Activated naive CD4-positive, alpha-beta T cell treated with anti-CD3 and anti-CD28 coated beads, Interleukin-2, amount 50 U/mL, for 24 hours (primary cell): ENCODE measurements around the gene PTPN1.
"Not testable (repeated sequence)": the region's sequence is repeated elsewhere in the genome, so short reads cannot be mapped to it uniquely, and the experiment has no call there.

Experiments
- H3K27ac Mint-ChIP-seq: one replicate; pipeline ENCODE4 v1.8.0; 2021; ENCODE audit warnings: mild to moderate bottlenecking, mixed read lengths
- H3K27me3 Mint-ChIP-seq: one replicate; pipeline ENCODE4 v1.8.0; 2021; ENCODE audit warnings: mixed read lengths
- H3K36me3 Mint-ChIP-seq: one replicate; pipeline ENCODE4 v1.8.0; 2021; ENCODE audit warnings: mixed read lengths
- H3K4me1 Mint-ChIP-seq: one replicate; pipeline ENCODE4 v1.8.0; 2021; ENCODE audit warnings: mixed read lengths
- H3K4me3 Mint-ChIP-seq: one replicate; pipeline ENCODE4 v1.8.0; 2021; ENCODE audit warnings: mild to moderate bottlenecking, mixed read lengths
- H3K9me3 Mint-ChIP-seq: one replicate; pipeline ENCODE4 v1.8.0; 2021; ENCODE audit warnings: mixed read lengths

Gene PTPN1

GRCh38 chr20:50498071-50498776, 12.0 kb upstream of the PTPN1 start:
- Mint-ChIP-seq H3K4me3 (no peak overlapping the region), H3K36me3 (no peaks in the 10 kb centered on the region), H3K27ac (no peak overlapping the region), H3K9me3 (no peaks in the 10 kb centered on the region), H3K27me3 (no peaks in the 10 kb centered on the region), H3K4me1 (peaks cover 7% of the 10 kb centered on the region)

GRCh38 chr20:50499938-50500337, 10.2 kb upstream of the PTPN1 start:
- Mint-ChIP-seq H3K4me1 (peaks cover 10% of the 10 kb centered on the region), H3K36me3 (no peaks in the 10 kb centered on the region), H3K27ac (no peak overlapping the region), H3K4me3 (no peak overlapping the region), H3K27me3 (no peaks in the 10 kb centered on the region), H3K9me3 (no peaks in the 10 kb centered on the region)

GRCh38 chr20:50501972-50502745, 8.0 kb upstream of the PTPN1 start:
- H3K27ac Mint-ChIP-seq = no peak overlapping the region
- peaks cover 10% of the 10 kb centered on the region for H3K4me1 Mint-ChIP-seq
- no peaks in the 10 kb centered on the region for H3K36me3 Mint-ChIP-seq

GRCh38 chr20:50504231-50504823, 5.9 kb upstream of the PTPN1 start:
- no peak overlapping the region for H3K4me3 Mint-ChIP-seq
- no peaks in the 10 kb centered on the region for H3K36me3 Mint-ChIP-seq
- peaks cover 10% of the 10 kb centered on the region for H3K4me1 Mint-ChIP-seq
- no peaks in the 10 kb centered on the region for H3K9me3 Mint-ChIP-seq
- no peaks in the 10 kb centered on the region for H3K27me3 Mint-ChIP-seq
- peak overlapping the region; percentile 19 for H3K27ac Mint-ChIP-seq

More at GRCh38 chr20:50501972-50502745, 8.0 kb upstream of the PTPN1 start:
- Mint-ChIP-seq H3K9me3 (no peaks in the 10 kb centered on the region), H3K4me3 (no peak overlapping the region), H3K27me3 (no peaks in the 10 kb centered on the region)

GRCh38 chr20:50506270-50506579, 4.0 kb upstream of the PTPN1 start:
- Mint-ChIP-seq H3K9me3 (no peaks in the 10 kb centered on the region), H3K27me3 (no peaks in the 10 kb centered on the region), H3K4me1 (peaks cover 18% of the 10 kb centered on the region), H3K27ac (no peak overlapping the region), H3K36me3 (peaks cover 2% of the 10 kb centered on the region), H3K4me3 (no peak overlapping the region)

- not testable (repeated sequence) for H3K9me3 Mint-ChIP-seq, H3K27ac Mint-ChIP-seq, H3K4me3 Mint-ChIP-seq, H3K36me3 Mint-ChIP-seq, H3K27me3 Mint-ChIP-seq
- H3K4me1 Mint-ChIP-seq = peaks cover 33% of the 10 kb centered on the region
These were observed 2.4 kb upstream of the PTPN1 start for GRCh38 chr20:50507745-50508144.

GRCh38 chr20:50508171-50508755, 1.9 kb upstream of the PTPN1 start:
- Mint-ChIP-seq H3K27ac (no peak overlapping the region), H3K36me3 (peaks cover 2% of the 10 kb centered on the region), H3K4me3 (no peak overlapping the region), H3K4me1 (peaks cover 38% of the 10 kb centered on the region), H3K27me3 (no peaks in the 10 kb centered on the region), H3K9me3 (no peaks in the 10 kb centered on the region)

- Mint-ChIP-seq H3K36me3 (peaks cover 3% of the 10 kb centered on the region), H3K27me3 (no peaks in the 10 kb centered on the region), H3K4me1 (peaks cover 55% of the 10 kb centered on the region), H3K9me3 (no peaks in the 10 kb centered on the region), H3K4me3 (peak overlapping the region; percentile 96), H3K27ac (peak overlapping the region; percentile 95)
These were observed 741 bp downstream of the PTPN1 start for GRCh38 chr20:50510706-50511542.

GRCh38 chr20:50512323-50512722, 2.1 kb downstream of the PTPN1 start:
- H3K4me1 Mint-ChIP-seq = peaks cover 68% of the 10 kb centered on the region
- peaks cover 7% of the 10 kb centered on the region for H3K36me3 Mint-ChIP-seq
- no peaks in the 10 kb centered on the region for H3K9me3 Mint-ChIP-seq
- no peaks in the 10 kb centered on the region for H3K27me3 Mint-ChIP-seq
- H3K4me3 Mint-ChIP-seq = peak overlapping the region; percentile 96
- H3K27ac Mint-ChIP-seq = peak overlapping the region; percentile 95

GRCh38 chr20:50513169-50514034, 3.2 kb downstream of the PTPN1 start:
- Mint-ChIP-seq H3K4me1 (peaks cover 78% of the 10 kb centered on the region), H3K36me3 (peaks cover 10% of the 10 kb centered on the region), H3K4me3 (peak overlapping the region; percentile 96), H3K27me3 (no peaks in the 10 kb centered on the region), H3K27ac (peak overlapping the region; percentile 95), H3K9me3 (no peaks in the 10 kb centered on the region)

- peak overlapping the region; percentile 95 for H3K27ac Mint-ChIP-seq
- peaks cover 84% of the 10 kb centered on the region for H3K4me1 Mint-ChIP-seq
- H3K27me3 Mint-ChIP-seq = no peaks in the 10 kb centered on the region
- peaks cover 10% of the 10 kb centered on the region for H3K36me3 Mint-ChIP-seq
- H3K4me3 Mint-ChIP-seq = peak overlapping the region; percentile 96
- H3K9me3 Mint-ChIP-seq = no peaks in the 10 kb centered on the region
These were observed 3.8 kb downstream of the PTPN1 start for GRCh38 chr20:50514035-50514337.

GRCh38 chr20:50514750-50515149, 4.6 kb downstream of the PTPN1 start:
- H3K4me1 Mint-ChIP-seq = peaks cover 88% of the 10 kb centered on the region
- H3K27ac Mint-ChIP-seq = peak overlapping the region; percentile 95
- H3K9me3 Mint-ChIP-seq = no peaks in the 10 kb centered on the region
- H3K4me3 Mint-ChIP-seq = peak overlapping the region; percentile 96
- no peaks in the 10 kb centered on the region for H3K27me3 Mint-ChIP-seq
- H3K36me3 Mint-ChIP-seq = peaks cover 10% of the 10 kb centered on the region

- H3K36me3 Mint-ChIP-seq = peaks cover 10% of the 10 kb centered on the region
- H3K4me1 Mint-ChIP-seq = peaks cover 95% of the 10 kb centered on the region
- H3K9me3 Mint-ChIP-seq = no peaks in the 10 kb centered on the region
- no peaks in the 10 kb centered on the region for H3K27me3 Mint-ChIP-seq
- H3K27ac Mint-ChIP-seq = peak overlapping the region; percentile 99
- peak overlapping the region; percentile 77 for H3K4me3 Mint-ChIP-seq
These were observed 5.4 kb downstream of the PTPN1 start for GRCh38 chr20:50515471-50516106.

GRCh38 chr20:50516180-50516934, 6.2 kb downstream of the PTPN1 start:
- H3K27ac Mint-ChIP-seq = peak overlapping the region; percentile 99
- H3K36me3 Mint-ChIP-seq = peaks cover 10% of the 10 kb centered on the region
- H3K9me3 Mint-ChIP-seq = no peaks in the 10 kb centered on the region
- H3K4me1 Mint-ChIP-seq = peaks cover 99% of the 10 kb centered on the region
- H3K4me3 Mint-ChIP-seq = peak overlapping the region; percentile 77
- H3K27me3 Mint-ChIP-seq = no peaks in the 10 kb centered on the region
